GM18502 (cell line): ENCODE data around the gene IFIT3.
"Not testable (repeated sequence)": the region's sequence is repeated elsewhere in the genome, so short reads cannot be mapped to it uniquely, and the experiment has no call there.

Experiments
- ATAC-seq: cut with Tn5 transposase; IDR thresholded peaks from one replicate; pipeline ENCODE4 v1.9.1; 2021; ENCODE audit warnings: mild to moderate bottlenecking; ENCODE audit not compliant: unreplicated experiment, poor library complexity

IFIT3 gene

DNA sequence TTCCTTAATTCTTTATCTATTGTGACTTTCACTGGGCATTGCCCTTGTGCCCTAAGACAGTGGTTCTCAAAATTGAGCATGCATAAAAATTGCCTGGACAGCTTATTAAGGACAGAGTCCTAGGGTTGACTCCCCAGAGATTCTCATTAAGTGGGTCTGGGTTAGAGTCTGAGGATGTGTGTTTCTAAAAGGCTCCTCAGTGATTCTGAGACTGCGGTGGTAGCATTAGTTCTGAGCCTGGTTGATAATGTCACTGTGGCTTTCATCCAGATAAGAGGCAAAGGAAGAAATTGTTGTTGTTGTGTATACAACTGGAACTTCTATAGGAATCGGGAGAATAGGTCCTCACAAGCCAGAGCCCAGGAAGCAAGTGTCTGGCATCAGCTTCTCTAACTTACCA, 24.6 kb upstream of the IFIT3 start:
- no peak for ATAC-seq

GRCh38 chr10:89304026-89304425, 23.8 kb upstream of the IFIT3 start:
- ATAC-seq = no peak

DNA sequence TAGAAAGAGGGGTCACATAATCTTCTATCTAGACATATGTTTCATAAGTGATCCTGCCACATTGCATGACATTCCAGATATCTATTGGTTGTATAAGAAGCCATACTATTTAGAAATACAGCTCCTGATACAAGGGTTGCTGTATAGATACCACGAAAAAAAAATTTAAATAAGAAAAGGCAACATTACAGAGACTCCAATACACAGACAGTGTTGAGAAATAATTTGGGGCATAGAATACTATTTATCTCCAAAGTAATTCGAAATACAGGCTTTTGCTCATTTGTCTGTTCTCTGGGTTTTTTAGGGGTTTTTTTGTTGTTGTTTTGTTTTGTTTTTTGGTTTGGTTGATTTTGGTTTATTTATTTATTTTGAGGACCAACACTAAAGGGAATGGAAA, 23.4 kb upstream of the IFIT3 start:
- no peak for ATAC-seq

DNA sequence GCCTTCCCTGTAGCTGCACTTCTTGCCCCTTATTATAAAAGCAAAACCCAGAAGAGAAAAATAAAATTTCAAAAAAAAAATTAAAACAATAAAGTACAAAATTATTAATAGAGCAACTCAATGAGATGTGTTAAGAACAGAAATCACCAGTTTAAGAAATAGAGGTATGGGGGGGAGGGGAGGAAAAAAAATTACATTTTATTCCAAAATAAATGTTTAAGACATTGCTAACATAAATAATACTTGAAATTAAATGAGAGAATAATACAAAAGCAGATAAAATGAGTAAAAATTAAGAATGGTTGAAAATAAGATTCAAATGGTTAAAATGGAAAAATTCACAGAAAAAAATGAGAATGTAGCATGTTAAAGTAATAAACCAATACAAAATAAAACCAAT, 22.9 kb upstream of the IFIT3 start:
- no peak for ATAC-seq

DNA sequence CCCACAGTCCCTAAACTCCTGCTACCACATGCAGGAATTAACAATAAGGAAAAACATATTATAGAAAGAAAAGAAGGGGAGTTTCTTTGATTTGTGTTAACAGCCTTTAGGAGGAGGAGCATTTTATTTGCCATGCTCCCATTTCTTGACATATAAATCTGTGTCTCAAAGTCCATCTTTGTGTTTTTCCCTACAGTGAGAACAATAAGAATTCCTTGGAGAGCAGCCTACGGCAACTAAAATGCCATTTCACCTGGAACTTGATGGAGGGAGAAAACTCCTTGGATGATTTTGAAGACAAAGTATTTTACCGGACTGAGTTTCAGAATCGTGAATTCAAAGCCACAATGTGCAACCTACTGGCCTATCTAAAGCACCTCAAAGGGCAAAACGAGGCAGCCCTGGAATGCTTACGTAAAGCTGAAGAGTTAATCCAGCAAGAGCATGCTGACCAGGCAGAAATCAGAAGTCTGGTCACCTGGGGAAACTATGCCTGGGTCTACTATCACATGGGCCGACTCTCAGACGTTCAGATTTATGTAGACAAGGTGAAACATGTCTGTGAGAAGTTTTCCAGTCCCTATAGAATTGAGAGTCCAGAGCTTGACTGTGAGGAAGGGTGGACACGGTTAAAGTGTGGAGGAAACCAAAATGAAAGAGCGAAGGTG, 21.9 kb upstream of the IFIT3 start:
- no peak for ATAC-seq

- ATAC-seq = no peak
Measured at GRCh38 chr10:89306434-89307268, 21.1 kb upstream of the IFIT3 start.

DNA sequence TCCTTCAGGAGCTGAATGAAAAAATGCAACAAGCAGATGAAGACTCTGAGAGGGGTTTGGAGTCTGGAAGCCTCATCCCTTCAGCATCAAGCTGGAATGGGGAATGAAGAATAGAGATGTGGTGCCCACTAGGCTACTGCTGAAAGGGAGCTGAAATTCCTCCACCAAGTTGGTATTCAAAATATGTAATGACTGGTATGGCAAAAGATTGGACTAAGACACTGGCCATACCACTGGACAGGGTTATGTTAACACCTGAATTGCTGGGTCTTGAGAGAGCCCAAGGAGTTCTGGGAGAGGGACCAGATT, 20.6 kb upstream of the IFIT3 start:
- ATAC-seq = no peak

- ATAC-seq = no peak
Measured at GRCh38 chr10:89308266-89308665, 19.5 kb upstream of the IFIT3 start.

DNA sequence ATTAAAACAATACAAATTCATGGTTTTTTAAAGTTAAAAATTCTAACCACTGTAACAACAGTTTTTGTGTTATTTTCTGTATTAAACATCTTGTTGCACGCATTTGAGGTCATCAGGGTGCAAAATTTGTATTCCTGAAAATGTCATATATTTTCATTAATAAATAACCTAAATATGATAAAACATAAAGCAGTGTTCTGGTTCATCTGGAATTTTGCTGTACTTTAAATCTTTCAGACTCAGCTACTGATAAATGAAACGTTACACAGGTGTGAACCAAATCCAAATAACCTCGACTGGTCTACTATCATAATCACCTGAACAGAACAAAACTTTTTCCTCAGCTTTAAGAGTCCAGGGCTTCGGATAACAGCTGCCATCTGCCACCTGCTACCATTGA, 19.1 kb upstream of the IFIT3 start:
- ATAC-seq = no peak

- no peak for ATAC-seq
Measured at GRCh38 chr10:89309156-89310055, 18.4 kb upstream of the IFIT3 start.

DNA sequence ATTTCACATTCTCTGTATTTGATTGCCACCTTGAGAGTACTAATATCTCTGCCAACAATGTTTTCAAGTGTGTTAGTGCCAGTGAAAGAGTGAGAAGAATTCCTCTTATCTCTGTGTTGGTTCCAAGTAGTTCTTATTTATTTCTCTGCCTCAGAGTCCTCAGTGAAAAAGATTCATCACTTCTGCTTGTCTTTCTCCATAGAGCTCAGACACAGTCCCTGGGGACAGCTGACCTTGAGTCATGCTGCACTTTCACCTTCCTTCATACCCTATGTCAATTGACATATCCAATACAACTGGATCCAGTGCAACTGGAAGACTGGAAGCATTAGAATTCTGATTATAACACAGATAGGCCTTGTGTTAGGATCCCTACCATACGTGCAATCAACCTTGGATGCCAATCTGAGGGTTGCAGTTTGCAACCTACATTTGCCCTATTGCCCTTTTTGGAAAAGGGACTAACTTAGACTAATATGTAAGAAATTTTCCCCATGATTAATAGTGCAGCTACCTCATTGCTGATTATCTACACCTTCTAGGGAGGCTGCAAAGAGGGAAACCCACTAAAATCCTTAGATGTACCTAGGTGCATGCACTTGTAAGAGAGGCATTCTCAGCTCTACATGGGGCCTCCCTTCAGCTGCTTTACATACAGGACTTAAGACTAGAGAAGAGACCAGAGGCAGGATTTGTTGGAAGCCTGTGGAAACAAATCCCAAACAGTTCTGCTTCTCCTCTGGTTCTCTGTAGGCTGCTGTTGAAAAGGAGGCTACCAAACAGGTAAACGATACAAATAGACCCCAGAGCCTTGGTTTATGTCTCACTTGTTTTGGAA, 17.5 kb upstream of the IFIT3 start:
- no peak for ATAC-seq

DNA sequence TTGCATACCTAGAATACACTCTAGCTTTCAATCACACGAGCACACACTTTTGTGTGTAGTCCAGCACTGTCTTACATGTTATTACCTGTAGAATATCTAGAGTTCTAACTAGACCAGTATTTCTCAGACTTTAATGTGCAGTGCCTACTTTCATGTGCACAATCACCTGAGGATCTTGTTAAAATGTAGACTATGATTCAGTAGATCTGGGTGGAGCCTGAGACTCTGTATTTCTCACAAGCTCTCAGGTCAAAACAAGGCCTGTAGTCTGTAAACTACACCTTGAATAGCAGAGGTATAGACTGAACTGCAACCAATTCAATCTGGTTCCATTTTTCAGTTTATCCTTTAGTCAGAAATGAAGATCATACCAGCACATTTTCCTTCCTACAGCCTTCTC, 14.8 kb upstream of the IFIT3 start:
- ATAC-seq = no peak

DNA sequence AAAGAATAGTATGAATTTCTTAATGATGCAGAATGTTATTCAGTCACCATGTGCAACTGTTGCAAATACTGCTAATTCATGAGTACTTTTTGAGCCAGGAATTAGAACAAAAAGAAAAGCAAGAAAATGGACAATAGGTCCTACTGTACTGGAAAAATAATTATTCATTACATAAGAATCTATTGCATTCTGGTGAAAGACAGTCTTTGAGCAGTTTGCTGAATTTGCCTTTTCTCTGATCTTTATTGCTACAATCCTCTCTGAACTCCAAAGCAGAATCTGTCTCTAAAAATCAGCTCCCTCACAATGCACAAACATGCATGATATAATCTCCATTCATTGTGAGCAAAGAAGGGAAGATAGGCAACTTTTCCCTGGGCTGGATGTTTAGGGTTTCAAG, 13.1 kb upstream of the IFIT3 start:
- no peak for ATAC-seq

- not testable (repeated sequence) for ATAC-seq
Measured at GRCh38 chr10:89318047-89318446, 9.8 kb upstream of the IFIT3 start.

GRCh38 chr10:89325081-89325480, 2.7 kb upstream of the IFIT3 start:
- not testable (repeated sequence) for ATAC-seq

DNA sequence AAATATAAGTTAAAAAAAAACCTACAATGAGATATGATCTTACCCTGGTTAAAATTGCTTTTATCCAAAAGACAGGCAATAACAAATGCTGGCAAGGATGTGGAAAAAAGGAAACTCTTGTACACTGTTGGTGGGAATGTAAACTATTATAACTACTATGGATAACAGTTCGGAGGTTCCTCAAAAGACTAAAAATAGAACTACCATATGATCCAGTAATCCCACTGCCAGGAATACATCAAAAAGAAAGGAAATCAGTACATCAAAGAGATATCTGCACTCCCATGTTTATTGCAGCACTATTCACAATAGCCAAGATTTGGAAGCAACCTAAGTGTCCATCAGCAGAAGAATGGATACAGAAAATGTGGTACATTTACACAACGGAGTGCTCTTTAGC, 1.9 kb upstream of the IFIT3 start:
- ATAC-seq = not testable (repeated sequence)

DNA sequence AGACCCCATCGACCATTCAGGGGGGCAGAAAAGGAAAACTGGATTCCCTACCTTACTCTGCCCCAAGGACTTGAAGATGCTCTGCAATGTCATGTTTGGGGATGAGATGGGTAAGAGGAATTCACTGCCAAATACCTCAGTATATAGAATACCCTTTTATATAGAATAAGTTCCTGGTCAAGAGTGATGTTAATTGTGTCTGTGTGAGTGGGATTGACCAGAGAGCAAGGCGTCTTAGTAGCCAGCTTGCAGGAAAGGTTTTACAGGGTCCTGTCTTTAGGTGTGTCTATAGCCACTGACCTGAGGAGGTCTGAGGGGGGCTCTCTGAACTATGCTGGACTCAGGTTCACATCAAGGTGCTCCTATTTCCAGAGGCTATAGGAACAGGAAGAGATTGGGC, 1.4 kb downstream of the IFIT3 start:
- ATAC-seq = no peak

GRCh38 chr10:89330014-89330413, 2.2 kb downstream of the IFIT3 start:
- ATAC-seq = not testable (repeated sequence)

DNA sequence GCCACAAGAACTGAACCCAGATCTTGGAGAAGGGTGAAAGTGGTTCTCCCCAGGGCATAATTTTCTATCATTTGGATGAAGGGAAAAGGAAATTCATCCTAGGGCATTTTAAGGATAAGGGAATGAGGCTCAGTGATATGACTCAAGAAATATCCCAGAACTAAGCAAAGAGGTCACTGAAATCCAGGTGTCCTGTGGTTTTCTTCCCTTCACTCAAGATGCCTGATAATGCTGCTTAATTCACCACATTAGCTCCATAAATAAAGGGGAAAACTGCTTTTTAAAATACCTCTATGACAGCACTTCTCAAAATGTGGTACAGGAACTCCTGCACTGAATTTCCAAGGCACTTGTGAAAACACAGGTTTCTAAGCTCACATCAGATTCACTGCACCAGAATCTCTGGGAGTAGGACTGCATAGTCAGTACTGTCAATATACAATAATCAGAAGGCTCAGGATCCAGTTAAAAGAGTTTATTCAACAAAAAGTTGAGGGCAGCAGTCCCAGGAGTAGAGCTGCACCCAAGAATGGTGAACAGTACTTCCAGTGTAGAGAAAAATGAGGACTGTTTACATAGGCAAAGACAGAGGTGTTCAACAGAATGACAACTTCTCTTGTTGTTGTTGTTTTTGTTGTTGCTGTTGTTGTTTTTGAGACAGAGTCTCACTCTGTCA, 2.9 kb downstream of the IFIT3 start:
- ATAC-seq = no peak
